Activated CD4-positive, CD25-positive, alpha-beta regulatory T cell treated with anti-CD3 and anti-CD28 coated beads, Interleukin-2, amount 50 U/mL, for 72 hours (primary cell): ENCODE data around the gene NT5DC4.

Source experiments
- DNase-seq: peaks from one replicate; pipeline ENCODE4 v3.0.0; 2021

Gene NT5DC4

DNA sequence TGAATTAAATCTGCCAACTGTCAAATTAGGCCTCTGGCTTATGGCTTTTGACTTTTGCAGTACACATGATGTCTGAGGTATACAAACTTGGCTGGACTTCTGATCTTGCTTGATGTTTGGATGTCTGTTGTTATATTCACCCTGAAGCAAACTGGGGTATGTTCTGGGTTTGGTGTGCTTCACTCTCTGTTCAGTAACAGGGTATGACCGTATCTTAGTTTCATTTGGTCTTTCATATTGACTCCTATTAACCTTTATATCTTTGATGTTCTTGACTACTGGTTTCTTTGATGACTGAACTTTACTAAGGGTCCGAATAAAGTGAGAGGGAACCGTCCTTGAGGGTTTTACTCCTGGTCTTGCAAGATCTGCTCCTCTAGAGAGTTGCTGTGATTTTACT, 35.4 kb downstream of the NT5DC4 start:
- DNase-seq, result no peak

DNA sequence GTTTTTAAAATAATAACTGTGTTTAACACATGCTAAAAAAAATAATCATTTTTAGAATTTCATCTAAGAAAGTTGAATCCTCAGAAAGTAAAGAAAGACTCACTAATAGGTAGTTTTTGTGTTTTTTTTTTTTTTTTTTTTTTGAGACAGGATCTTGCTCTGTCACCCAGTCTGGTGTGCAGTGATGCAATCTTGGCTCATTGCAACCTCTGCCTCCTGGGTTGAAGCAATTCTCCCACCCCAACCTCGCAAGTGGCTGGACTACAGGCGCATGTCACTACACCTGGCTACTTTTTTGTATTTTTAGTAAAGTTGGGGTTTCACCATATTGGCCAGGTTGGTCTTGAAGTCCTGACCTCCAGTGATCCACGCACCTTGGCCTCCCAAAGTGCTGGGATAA, 36.4 kb downstream of the NT5DC4 start:
- DNase-seq, result no peak

DNA sequence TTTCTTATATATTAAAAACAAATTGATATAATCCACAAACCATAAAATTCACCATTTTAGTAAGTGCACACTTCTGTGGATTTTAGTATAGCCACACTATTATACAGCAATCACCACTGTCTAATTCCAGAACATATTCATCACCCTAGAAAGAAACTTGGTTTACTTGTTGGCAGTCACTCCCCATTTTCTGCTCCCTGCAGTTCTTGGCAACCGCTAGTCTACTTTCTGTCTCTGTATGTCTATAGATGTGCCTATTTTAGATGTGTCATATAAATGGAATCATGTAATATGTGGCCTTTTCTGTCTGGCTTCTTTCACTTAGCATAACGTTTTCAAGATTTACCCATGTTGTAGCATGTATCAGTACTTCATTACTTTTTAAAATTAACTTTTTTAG, 37.9 kb downstream of the NT5DC4 start:
- no peak for DNase-seq

DNA sequence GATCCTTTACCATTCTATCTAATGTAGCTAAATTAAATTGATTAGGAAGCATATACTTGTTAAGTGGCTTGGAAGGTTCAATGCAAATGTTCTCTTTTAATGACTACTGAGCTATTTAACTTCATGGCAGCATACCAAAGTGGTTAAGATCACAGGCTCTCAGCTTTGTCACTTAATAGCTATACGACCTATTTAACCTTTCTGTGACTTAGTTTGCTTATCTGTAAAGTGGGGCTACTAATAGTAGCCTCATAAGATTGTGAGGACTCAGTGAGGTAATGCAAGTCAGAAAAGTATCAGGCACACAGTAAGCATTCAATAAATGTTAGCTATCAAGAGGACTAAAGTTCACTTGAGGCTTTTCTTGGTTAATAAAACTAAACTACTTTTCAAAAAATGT, 39.3 kb downstream of the NT5DC4 start:
- no peak for DNase-seq

DNA sequence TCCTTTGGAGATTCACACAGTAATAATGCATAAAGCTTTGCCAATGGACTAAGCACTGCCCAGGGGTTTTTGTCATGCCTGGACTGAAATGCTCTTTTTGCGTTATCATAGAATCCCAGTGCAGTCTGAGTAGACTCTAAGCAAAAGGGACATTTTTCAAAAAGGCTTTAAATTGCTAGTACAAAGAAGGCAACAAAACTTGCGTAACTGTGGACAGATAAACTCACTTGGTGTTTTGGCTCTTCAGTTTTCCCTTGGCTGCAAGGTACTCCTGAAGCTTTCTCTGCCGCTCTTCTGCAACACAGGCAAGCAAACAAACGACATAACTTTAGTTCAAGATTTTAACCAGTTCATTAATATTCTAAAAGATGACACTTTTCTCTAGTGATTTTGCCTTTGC, 41.5 kb downstream of the NT5DC4 start:
- DNase-seq, result no peak

DNA sequence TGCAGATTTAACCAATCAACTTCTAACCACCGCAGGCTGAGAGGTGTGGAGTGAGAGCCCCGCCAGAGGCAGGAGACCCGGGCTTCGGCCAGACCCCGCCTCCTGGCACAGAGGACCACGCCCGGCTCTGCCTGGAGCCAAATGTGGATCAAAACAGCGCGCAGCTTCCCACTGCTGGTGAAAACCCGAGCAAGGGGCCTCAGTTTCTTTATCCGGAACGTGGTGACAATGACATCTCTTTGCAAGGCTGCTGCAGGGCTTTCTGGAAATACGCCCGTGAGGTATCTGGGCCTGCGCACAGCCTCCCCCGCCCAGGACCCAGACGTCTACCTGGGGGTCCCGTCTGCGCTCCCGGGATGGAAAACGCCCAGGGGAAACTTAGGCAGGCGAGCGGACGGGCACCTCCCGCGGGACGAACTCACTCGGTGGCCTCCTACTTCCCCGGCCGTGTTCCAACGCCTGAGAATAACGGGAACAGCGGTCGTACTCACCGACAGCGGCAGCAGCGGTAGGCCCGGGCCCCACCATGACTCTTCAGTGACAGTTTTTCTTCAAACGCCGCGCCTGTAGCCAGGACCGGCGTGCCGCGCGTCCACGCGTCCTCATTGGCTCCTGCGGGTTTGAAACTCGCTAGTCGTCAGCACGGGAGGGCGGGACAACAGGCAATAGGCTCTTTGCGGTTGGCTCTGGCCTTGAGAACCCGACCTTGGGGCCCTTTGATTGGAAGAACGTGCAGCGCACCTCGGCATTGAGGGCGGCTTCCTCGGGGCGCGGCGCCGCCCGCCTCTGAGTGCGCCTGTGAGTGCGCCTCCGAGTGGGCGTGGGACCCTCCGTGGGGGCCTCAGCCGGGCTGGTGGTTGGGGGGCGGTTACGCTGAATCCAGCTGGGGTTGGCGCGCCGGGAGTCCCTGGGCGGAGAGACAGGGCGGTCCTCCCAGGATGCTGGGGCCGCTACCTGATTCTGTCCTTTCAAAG, 43.5 kb downstream of the NT5DC4 start, which contains the start of gene CKAP2L:
TSS of gene CKAP2L (minus strand) at position 539 of the 974 bp plus-strand sequence. CDS start at position 528, 11 bp downstream.
- peak; percentile 93 for DNase-seq

DNA sequence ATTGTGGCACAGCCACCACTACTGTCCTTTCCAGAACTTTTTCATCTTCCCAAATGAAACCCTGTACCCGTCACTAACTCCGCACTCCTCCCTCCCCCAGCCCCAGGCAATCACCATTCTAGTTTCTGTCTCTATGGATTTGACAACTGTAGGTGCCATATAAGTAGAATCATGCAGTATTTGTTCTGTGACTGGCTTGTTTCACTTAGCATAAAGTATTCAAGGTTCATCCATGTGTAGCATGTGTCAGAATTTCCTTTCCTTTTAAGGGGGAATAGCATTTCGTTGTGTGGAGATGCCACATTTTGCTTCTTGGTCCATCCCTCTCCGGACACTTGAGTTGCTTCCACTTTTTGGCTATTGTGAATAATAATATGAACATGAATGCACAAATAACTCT, 44.4 kb downstream of the NT5DC4 start:
- no peak for DNase-seq

DNA sequence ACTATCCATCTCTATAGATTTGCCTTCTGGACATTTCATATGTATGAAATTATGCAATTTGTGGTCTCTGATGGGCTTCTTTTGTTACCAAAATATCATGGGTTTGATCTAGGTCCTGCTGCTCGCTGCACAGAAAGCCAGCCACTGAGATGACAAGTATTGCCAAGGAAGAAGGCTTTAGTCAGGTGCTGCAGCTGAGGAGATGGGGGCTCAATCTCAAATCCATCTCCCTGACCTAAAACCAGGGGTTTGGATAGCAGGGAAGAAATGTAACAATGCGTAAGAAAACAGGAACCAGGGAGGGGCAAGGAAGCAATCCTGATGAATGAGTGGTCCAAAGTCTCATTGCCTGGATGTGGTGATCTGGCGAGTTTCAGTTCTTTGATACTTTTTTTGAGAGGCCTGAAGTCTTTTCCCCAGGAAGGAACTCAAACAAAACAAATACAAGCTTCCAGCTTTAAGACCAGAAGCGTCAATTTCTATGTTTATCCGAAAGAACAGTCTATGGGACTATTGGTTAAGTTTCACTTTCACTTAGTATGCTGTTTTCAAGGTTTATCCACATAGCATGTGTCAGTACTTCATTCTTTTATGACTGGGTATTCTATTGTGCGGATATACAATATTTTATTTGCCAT, 47.0 kb downstream of the NT5DC4 start:
- no peak for DNase-seq

DNA sequence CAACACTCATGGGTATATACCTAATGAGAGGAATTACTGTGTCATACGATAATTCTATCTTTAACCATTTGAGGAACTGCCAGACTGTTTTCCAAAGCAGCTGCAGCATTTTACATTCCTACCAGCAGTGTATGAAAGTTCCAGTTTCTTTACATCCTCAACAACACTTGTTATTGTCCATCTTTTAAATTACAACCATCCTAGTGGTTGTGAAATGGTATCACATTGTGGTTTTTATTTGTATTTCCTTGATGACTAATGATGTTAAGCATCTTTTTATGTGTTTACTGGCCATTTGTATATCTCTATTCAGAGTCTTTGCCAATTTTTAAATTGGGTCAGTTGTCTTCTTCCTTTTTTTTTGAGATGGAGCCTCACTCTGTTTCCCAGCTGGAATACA, 47.6 kb downstream of the NT5DC4 start:
- DNase-seq, result no peak

DNA sequence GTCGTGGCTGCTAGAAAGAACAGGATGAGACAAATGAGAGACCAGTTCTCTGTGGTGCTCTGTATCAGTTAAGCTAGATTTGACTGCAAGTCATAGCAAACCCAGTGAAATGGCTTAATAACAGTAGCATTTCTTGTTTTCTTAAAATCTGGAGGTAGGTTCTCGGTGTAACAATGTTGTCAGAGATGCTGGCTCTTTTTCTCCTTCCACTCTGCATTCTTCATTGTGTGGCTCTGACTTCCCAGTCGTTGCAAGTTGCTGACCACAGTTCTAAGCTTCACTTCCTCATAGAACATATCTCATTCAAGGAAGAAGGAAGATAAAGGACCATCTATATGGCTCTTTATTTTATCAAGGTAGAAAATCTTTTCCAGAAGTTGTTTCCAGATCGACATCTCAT, 51.5 kb downstream of the NT5DC4 start:
- DNase-seq, result no peak

DNA sequence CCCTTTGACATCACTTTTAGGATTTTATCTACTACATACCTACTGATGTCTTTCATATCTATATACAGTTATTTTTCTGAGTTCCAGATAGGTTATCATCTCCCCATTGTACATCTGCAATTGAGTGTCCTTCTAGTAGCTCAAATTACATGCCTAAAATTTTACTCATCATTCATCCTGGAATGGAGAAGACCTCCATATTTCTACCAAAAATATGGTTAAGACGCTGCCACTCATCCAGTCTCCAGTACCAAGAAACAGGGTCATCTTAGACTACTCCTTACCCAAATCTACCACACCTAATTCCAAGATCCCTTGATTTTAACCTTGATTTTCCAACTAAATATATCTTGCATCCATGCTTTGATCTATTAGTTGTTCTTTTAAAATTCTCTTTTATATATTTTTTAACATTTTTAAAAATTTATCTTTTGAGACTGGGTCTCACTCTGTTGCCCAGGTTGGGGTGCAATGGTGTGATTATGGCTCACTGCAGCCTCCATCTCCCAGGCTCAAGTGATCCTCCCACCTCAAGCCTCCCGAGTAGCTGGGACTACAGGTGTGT, 52.2 kb downstream of the NT5DC4 start:
- DNase-seq, result no peak

DNA sequence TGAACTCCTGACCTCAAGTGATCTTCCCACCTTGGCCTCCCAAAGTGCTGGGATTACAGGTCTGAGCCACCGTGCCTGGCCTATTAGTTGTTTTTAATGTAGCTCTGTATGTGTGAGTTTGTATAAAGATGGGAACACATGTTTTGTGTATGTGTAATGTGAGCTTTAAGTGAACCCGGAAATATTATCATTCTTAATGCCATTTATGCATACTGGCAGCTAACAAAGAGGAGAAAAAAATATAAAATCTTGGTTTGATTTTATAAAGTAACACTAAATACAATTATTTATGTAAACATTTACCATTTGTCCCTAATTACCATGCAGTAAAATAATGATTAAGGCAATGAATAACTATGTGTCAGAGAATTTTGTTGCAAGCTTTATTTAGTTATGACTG, 52.7 kb downstream of the NT5DC4 start:
- DNase-seq, result no peak

DNA sequence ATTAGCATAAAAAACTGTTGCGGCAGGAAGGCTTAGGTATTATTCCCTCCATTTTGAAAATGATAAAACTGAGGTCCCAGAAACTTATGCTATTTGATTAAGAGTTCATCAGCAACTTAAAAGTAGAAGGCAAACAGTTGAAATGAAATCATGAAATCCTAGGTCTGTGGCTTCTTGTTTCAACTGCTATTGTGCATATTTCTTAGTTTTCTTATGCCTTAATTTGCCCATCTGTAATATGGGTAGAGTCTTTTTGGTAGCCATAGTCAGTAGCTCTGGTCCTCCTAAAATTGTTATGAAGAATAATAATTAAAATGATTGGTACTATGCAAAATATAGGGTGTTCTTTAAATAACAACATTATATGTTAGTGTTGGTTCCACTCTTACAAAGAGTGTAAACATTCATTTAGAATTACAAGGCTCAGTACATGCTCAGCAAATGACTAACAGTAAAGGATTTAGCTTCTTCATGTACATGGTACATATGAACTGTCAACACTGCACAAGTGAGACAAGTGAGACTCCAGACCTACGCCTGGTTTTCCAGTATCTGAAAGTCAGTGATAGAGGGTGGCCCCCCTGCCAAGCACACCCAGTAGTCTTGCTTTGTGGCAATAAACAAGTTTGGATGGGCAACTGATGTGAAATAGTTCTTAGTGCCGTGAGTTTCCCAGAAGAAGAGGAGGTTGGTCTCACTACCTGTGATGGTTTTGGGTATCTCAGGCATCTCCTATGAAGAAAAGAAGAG, 53.9 kb downstream of the NT5DC4 start:
- DNase-seq, result no peak

DNA sequence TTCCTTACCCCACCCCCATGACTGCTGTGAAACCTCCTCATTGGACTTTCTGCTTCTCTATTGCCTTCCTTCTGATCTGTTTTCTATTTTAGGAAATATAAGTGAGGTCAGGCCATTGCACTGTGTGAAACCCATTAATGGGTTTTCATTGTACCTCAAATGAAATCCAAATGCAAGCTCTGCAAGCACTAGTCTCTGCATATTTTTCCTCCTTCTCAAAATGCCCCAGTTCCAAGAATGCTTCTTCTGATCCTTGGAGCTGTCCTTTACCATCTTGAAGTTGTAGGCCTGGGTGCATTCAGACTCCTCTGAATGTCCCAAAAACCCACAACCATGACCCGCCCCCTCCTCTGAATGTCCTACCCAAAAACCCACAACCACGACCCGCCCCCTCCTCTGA, 55.3 kb downstream of the NT5DC4 start:
- DNase-seq, result no peak

DNA sequence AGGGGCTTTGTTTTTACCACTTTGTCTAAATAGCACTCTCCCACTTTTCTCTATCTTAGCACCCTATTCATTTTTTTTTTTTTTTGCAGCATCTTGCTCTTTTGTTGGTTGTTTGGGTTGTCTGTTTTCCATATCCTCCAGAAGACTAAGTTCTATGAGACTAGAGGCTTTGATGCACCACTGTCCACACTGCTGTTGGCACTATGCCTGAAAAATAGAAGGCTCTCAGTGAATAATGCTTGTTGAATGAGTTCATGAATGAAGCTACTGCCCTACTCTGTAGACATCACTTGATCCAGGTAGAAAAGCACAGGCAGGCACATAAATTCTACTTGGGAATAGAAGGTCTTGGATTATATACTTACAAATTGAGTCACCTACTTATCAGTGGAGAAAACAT, 56.2 kb downstream of the NT5DC4 start:
- no peak for DNase-seq

DNA sequence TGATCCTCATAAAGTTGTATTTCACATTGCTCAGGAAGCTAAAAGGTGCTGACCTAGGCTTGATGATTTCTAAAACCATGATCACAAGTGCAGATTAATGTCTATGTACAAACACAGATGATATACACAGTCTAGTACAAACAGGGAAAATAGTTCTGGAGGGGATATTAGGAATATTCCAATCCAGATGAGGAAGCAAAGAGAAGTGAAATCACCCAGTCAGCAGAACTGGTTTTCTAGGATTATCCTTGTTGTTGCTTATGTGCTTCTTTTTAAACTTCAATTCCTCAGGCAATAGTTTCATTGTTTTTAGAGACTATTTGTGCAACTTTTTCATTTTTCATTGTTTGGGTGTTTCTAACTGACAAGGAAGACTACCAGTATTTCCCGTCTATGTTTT, 58.8 kb downstream of the NT5DC4 start:
- DNase-seq, result no peak

DNA sequence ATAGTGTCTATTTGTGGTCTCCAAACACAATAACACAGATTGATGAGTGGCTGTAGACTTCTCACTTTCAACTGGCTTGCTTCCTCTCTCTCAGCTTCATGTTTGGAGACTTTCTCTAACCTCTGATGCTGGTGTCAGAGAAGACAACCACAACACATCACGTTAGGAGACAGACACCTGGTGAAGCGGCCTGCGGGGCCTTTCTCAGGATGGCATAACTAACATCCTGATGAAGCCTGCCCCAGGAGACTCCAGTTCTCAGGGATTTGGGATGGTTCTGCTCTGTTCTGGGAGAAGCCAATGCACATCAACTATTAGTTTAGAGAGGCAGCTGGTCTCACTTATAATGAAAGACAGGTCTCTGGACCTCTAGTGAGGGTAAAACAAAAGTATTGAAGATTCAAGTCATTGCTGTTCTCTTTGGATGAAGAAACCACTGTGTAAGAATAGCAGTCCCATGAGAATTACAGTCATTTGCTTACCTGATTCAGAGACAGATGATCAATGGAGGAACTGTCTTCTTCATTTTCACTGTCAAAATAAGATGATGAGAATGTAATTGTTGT, 61.5 kb downstream of the NT5DC4 start:
- DNase-seq, result no peak

DNA sequence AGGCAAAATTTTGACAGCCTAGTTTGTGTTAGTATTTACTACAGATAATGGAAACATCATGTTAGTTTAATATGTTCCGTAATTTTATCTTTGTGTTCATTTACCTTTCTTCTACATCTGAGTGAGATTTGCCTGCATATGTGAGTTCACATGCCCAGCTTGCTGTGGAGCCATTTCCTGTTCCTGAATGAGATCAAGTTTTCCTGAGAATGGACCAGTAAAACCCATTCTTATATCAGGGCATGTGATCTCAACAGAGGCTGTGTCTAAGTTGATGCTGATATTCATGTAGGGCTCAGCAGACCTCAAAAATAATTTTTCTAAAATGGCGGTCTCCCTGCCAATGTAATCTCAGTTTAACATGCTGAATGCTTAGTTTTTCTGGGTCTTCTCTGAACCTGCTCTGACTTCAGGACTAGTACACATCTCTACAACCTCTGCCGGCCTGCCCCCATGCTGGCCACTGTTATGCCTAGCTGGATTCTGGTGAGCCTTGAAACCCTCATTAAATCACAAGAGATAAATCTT, 62.4 kb downstream of the NT5DC4 start:
- DNase-seq, result no peak

DNA sequence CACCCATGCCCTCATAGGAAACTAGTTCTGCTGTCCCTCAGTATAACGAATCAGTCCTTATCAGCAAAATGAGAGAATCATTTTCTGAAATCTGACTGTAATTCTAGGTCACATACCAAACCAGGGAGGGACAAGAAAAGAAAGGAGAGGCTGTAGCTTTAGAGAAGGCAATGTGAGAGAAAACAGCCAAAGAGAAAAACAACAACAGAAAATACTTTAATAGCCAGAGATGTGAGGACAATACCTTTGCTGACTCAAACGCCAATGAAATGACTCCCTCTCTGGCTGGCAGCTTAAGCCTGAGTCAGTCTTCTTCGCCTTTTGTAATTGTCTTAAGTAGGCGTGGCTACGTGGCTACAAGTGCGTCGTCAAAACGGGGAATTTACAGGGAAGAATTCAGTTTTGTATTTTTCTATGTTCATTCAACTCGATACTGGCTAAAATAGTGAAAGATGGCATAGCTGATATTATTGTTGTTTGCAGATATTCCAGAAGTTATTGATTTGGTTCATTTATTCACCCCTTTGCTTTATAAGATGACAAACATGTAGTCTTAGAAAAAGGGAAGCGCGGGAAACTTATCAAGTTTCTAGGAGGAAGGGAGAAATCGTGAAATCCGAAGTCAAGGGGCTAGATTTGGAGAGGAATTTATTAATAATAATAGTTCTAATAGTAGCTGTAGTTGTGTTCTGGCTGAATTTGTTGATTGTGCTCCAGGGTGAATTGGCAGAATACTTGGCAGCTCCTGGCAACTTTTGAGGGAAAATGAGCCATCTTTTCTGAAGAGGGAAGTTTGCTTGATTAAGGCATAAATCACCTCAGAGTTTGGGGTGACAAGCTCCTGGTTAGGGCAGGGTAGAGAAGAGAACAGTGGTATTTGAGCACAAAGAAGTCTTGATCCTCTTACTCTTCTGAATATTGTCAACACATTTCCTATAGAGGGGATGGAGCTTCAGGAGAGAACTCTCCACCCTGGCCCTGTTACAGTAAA, 63.7 kb downstream of the NT5DC4 start, which contains the start of gene IL1A:
TSS of gene IL1A (minus strand) at position 295 of the 991 bp plus-strand sequence. CDS start 723 bp downstream, outside the sequence.
- no peak for DNase-seq

DNA sequence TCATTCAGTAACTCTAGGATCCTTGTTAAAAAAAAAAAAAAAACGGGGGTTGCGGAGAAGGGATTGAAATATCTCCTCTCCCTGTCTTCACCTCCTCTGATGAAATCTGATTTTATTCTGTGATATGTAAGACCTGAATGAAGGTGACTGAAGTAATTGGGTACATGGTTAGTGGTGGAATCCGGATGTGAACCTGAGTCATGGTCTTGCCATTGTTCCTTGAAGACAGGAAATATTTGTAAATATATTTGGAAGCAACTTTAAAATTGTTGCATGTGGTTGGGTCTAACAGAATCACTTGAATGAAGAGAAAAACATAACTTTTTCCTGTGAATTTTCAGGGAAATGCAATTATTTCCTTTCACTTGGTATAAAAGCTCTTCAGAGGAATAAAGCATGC, 66.5 kb downstream of the NT5DC4 start:
- DNase-seq, result no peak

DNA sequence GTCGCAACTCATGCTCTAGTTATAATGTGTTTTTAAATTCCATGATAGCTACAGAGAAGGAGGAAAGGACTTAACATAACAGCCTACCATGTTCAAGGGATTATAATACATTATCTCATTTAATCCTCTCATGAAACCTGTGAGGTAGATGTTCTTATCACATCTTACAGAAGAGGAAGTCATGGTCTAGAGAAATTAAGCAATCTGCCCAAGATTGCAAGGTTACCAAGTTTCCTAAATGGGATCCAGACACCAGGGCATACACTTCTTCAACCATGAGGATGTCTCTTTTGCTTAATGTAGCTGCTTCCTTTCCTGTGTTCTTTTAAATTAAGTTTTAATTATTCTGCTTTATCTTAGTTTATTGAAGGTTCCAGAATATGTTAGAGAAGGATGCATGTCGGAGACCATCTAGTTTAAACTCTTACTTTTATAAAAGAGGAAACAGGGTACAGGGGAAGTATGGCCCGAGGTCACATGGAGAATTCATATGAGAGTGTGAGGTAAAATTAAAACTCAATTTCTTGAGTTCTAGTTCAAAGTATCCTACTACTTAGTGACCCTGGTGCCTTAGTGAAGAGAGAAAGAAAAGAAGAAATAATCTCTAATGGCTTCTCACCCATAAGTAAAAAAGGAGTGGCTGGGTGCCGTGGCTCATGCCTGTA, 67.0 kb downstream of the NT5DC4 start:
- DNase-seq, result no peak
